ENCODE measurements around the gene ASAP2.

ASAP2 gene

DNA sequence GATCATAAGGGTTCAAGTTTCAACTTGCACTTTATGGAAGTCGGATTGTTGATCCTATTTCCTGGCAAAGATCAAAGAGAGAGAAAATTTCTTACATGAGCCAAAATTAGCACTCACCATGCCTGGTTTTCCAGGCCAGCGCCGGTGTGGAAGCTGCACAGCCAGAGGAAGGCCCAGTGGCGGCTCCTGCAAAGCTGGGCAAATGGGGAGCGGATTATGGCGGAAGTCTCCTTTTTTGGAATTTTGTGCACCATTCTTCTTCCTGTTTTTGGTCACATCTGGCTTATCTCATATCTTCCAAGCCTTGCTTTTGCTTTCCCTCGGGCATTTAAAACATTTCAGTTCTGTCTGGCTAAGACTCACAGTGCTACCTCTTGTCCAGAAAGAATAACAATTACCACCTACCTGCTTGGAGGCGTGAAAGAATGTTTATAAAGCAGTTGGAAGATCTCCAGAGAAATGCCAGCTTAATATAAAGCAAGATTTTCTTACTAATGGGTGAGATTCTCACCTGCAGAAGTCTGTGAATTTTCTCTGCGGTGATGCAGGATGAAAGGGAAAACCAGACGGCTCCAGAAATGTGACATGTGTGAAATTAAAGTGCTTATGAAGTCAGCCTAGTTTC is 94.3 kb downstream of the ASAP2 start:
- DNase-seq = no peak

DNA sequence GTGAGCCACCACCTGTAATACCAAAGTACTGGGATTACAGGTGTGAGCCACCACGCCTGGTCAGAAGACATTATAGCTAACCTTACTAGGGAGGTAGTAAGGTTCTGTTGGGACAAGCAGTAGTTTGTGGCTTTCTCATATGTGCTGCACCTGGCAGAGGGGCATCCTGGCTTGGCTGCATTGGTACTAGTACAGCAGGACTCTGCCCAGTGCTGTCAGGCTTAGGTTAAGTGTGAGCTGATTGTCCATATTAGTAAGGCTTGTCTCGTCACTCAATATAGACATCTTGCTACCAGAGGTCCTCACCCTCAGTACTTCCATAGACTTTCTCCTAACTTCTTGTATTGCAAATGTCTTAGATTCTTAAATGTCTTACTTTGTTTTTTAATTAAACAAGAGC is 96.1 kb downstream of the ASAP2 start:
- no peak for DNase-seq

DNA sequence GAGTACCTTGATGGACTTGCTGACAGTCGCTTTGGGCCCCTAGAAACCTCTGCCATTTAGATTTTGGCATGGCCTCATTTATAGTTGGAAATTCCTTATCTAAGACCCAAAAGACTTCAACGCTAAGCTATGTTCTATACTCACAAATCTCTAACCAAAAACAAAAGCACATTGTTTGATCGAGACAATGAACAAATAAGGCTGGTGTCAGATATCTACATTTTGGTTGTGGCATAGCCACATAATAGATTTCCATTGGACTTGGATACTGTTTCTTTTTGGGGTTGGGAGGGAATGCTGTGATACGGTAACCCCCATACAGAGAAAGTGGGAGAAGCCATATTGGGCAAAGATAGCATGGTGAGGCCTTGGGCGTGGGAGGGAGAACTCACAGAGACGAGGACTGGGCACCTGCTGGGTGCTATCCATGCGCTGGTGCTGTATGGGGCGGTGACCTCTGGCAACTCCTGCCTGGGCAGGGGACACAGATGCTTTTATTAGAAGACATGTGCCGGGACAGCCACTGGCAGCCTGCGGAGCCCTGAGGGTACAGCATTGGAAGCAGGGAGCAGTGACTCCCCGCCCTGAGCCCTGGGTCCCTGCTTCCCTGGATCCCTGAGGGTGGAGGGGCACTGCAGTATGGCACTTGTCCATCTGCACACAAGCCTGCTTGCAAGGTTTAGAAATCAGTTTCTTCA is 97.1 kb downstream of the ASAP2 start:
- DNase-seq = no peak

DNA sequence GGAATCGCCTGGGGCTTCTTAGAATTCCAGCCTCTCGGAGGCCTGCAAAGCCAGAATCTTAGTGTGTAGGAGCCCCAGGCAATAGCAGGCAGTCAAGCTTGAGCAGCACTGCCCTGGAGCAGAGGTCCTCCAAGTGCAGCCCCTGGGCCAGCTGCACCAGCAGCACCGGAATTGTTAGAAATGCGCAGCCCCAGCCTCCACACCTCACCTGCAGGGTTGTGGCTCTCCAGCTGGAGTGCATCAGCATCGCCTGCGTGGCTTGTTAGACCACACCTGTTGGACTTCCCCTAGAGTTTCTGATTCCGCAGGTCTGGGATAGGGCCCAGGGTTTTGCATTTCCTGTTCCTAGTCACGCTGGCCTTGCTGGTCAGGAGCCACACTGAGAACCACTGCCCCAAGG is 100.3 kb downstream of the ASAP2 start:
- DNase-seq = no peak

DNA sequence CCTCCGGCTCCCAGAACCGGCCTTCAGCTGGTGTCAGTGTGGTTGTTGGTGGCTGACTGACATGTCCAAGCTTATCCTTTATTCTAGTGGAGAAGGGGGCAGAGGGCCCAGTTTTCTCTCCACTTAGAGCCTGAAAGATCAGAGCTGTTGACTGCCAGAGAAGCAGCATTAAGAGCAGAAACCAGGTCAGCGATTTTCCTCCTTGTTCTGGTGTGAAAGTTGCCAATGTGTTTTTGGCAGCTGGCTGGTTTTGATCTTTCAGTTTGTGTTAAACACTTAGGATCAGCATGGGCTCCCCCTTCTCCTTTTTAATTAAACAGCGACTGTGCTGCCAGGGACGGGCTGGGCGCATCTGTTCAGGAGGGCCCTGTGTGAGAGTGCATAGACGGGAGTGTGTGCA is 100.9 kb downstream of the ASAP2 start:
- DNase-seq = no peak

DNA sequence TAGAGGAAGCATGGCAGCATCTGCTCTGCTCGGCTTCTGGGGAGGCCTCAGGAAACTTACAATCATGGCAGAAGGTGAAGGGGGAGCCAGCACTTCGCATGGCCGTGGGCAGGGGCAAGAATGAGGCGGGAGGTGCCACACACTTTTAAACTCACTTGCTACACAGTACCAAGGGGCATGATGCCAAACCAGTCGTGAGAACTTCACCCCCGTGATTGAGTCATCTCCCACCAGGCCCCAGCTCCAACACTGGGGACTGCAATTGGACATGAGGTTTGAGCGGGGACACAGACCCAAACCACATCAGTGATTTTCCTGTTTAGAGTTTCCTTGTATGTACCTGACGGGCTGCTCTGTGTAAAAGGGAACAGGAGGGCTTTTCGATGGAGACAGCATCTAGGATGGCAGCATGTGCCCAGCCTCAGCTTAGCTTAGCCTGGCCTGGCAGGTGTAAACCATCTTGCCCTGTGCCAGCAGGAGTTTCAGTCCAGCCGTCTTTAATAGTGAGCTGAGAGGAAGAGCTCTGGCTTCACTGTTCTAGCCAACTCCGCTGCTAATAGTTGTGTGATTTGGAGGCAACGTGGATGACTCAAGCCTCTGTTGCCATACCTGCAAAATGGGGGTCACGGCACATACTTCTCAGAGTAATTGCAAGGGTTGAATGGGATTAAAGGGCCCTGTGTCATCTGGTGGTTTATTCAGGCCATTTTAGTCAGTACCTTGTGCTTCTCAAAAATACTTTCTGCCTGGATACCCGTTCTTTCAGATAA is 101.8 kb downstream of the ASAP2 start:
- DNase-seq = no peak

DNA sequence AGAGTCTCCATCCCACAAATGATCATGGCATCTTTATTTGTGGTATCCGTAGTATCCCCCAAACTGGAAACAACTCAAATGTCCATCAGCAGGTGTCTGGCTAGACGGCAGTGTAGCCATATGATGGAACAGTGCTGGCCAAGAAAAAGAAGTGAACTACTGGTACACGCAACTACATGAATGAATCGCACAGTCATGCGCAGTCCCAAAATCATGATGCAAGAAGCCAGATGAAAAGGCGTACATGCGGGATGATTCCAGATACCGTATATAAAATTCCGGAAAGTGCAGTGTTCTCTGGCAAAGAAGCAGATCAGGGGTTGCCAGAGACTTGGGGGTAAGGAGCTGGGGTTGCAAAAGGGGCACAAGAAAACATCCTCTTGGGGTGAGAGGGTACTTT is 102.5 kb downstream of the ASAP2 start:
- DNase-seq = no peak

DNA sequence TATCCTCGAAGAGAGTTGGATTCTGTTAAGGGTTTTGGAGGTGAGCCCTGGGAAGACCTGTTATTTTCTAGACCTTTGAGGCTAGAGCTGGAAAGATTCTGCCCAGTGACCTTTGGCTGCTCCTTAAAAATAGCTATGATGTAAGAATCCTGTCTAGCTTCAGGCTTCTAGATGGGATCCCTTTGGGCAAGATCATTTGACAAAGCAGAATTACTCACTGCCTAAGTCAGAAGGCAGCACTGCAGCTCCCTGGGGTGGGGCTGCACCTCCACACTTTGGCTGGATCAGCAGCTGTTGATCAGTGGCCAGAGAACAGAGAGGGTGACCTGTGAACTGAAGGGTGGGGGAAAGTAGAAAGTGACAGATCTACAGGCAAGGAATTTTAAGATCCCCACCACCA is 103.8 kb downstream of the ASAP2 start:
- no peak for DNase-seq

DNA sequence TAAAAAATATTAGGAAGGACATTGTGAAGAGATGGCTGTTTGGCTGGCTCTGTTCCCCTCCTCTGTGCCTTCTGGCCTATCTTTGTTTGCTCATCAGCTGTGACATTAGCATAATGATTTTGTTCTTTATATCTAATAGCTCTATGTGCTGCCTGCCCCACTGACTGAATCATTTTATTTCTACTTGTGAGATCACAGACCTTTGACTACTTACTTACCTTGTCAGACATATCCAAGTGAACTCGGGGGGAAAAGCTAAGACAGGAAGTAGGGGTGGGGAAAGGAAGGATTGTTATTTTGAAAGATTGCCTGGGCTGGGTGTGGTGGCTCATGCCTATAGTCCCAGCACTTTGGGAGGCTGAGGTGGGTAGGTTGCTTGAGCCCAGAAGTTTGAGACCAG is 104.2 kb downstream of the ASAP2 start:
- no peak for DNase-seq

DNA sequence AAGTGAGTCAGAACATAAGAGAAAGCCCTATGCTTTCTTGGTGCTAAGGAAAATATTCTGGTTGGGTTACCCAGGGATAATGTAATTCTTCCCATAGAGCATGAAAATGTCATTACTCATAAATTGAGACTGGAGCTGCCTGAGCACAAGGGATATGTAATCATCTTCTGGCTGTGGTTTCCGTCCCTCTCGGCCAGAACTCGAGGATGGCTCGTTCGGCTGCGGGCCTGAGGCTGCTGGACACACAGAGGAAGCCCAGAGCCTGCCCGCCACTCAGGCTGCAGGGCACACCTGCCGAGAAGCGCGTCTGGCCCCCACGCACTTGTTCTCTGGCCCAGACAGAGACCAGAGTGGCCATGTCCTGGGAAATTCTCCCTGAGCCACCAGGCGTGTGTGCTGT is 104.9 kb downstream of the ASAP2 start:
- no peak for DNase-seq

DNA sequence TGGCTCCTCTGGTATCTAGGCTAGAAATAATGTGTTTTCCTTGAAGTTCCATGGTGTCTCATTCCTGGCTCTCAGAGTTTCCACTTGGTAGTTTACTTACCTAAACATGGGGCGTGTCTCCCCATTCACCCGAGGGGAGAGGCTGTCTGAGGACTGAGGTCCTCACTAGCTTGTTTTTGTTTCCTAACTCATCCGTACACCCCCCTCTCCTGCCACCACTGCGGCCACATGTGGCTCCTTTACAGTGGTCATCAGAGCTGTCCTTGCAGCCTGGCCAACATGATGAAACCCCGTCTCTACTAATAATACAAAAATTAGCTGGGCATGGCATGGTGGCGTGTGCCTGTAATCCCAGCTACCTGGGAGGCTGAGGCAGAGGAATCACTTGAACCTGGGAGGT is 106.0 kb downstream of the ASAP2 start:
- no peak for DNase-seq

DNA sequence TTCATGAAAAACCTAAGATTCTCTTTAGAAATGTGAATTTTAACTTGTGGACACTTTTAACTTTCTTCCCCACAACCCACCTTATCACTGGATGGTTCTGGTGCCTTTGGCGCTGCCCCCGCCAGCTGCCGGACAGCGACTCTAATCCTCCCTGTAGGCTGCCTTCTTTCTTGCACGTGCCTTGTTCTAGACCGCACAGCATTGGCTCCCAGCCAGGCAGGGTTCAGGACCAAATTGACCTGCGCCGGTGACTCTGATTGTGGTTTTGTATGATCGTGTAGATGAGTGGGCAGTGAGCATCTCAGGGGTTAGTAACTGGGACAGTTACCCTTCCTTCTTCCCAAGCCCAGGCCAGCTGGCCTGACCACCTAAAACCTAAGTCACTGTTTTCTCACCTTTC is 106.8 kb downstream of the ASAP2 start:
- no peak for DNase-seq

DNA sequence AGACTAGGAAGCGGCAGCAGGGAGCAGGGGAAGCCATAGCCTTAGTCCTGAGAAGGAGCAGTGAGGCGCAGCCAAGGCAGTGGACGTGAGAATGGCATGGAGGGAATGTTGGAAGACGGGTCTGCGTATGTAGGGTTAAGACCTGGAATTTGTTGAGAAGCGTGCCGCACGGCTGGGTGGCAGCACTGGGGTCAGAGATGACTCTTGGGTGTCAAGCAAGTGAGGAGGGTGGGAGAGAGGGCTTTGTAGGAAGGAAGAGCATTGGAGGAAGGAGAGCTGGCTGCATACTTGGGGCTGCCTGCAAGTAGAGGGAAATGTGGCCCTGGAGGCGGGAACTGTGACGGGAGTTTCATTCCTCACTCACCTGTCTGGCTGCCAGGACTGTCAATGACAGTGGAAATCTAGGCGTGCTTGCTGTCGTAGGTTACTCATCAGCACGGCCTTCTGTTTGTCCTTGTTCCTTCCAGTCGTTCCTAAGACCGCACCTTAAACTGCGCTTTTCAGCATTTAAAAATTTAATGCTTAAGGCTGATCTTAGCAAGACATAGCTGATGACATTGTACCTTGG is 108.8 kb downstream of the ASAP2 start:
- DNase-seq = no peak

DNA sequence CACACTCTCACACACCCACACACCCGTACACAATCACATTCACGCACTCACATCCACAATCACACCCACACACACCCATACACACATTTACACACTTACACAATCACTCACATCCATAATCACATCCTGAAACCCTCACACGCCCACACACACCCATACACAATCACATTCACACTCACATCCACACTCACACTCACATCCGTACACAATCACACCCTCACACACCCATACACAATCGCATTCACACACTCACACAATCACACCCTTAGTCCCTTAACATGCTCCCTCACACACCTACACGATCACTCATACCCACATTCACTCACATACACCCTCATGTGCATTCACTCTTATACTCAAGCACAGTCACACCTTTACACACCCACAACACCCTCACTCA is 110.9 kb downstream of the ASAP2 start:
- DNase-seq = no peak

DNA sequence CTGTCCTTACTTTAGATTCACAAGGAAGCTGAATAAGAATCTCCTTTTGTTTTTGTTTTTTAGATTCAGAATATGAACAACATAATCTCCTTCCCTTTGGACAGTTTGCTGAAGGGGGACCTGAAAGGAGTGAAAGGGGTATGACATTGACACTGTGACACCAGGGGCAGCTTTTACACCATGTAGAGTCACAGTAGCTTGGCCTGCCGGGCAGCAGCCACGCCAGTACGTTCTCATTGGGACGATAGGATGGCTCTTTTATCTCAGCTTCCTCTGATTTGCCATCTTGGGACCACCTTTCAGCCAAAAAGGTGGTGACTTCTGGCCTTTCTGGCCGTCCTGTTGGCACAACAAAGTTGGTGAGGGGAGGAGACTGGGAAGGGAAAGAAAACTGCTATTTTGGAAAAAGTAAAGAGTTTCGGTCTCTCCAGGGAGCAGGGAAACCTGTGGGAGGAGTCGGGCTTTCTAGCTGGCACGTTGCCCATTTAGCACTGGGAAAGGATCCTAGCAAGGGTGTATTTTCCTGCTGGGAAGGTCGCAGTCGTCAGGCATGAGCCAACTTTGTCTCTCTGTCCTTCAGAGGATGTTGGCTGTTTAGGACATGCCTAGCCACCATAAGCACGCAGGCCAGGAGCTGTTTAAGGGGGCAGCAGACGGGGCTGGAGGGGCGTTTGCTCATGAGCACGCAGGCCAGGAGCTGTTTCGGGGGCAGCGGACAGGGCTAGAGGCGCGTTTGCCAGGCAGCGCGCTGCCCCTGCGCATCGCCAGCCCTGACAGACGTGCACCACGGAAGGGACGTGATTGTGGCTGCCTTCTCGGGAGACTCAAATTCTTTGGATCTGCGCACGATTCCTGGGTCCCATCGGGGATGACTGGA is 112.1 kb downstream of the ASAP2 start:
- no peak for DNase-seq

DNA sequence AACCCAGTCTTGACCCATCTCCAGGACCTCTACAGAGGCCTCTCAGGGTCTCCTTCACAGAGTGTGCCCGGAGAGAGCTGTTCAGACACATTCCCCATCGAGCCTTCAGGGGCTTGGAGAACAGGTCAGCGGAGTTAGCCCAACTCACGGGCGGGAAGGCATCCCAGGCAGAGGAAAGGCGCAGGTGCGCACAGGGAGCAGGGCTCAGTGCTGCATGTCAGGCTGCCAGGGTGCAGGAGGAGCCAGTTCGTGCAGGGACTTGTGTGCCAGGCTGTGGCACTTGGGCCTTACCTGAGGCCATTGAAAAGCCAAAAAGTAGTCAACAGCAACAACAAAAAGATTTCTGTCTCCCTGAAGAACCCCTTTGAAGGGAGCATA is 112.7 kb downstream of the ASAP2 start:
- no peak for DNase-seq

DNA sequence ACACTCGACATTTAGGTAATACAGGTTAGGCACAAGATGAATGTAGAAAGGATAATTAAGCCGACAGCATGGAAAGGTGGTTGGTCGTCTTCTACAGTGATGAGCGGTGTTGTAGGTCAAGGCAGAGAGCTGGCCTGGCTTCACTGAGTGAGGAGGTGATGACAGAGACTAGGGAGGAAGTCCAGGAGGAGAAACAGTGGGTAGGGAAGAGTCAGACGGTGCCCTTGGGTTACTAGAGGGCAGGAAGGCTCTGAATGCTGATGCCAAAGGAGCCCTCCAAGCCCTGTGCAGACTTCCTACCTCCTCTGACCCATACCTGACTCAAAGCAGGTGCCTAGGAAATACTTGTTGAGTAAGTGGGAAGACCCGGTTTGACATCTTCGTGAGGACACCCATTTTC is 116.0 kb downstream of the ASAP2 start:
- no peak for DNase-seq

DNA sequence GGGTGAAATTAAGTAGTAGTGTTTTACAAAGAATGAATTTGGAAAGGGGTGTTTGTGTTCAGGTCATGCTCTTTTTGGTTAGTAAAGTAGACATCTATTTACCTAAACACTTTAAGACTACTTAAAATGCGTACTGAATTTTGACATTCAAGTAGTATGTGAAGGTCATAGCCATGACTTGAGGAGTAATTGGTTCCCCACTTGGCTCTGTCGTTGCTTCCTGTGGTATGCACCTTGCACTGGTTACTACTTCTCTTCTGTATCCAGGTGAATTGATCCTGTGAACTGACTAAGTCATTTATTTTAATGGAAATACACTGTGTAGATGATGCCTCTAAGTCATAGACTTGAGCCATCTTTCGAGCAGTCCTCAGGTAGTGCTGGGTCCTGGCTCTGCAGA is 118.8 kb downstream of the ASAP2 start:
- DNase-seq = no peak

DNA sequence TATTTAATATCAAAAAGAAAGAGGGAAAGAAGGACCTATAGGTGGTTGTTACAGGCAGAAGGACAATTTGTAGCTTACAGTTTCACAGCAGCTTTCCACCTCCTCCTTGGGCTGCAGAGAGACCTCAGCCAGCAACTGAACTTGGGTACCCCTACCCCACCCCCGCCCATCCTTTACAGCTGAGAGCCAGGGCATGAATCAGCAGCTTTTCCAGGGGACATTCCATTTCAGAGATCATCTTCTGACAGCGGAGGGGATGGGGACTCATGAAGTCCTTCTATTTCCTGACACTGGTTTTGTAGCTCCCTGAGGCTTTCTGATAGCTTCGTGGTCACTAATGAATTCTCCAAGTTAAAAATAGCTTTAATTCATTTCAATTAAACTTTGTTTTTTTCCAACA is 120.4 kb downstream of the ASAP2 start:
- no peak for DNase-seq

DNA sequence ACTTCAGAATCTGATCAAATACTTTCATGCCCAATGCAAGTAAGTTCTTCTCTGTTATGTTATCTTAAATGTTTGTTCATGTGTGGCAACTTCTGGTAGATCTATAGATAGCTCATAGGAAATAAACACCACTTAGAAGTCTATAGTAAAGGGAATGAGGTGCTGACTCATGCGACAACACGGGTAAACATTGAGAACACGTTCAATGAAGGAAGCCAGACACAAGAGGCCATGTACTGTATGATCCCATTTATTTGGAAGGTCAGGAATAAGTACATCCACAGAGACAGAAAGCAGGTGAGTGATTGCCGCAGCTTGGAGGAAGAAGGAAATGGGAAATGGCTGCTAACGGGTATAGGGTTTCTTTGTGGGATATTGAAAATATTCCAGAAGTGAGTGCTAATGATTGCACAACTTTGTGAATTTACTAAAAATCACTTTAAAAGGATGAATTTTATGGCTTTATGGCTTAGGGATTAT is 121.3 kb downstream of the ASAP2 start:
- no peak for DNase-seq

DNA sequence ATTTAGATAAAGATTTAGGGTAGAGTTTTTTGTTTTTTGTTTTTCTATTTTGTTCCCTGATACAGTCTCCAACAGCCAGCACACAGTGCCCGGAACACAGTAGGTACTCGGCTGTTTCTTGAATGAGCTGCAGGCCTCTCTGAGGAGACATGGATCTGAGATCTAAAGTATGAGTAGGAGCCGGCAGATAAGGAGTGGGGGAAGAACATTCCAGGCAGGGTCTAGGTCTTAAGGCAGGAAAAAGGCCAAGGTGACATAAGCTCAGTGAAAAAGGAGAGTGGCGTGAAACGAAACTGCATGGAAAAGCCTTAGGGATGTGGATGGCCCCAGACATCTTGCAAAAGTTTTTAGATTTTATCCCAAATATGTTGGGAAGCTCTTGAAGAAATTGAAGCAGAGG is 122.3 kb downstream of the ASAP2 start:
- no peak for DNase-seq

DNA sequence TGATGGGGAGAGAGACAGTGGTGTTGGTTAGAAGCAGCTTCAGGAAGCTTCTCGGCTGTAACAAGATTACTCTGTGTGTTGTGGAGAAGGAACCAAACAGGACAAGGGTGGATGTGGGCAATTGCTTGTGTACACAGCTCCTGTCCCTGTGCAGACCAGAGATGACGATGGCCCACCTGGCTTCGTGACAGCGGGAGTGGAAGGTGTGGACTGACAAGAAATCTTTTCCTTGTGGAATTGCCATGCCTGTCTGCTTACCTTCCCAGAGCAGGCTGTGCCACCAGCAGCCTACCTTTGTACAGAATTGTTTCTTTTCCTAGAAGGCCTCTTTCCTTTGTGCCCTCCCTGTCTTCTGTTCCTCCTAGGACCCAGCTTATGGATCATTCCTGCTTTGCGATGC is 122.9 kb downstream of the ASAP2 start:
- DNase-seq = no peak

All from stimulated activated CD4-positive, alpha-beta T cell treated with anti-CD3 and anti-CD28 coated beads, Interleukin-4, amount 100 ng/mL, for 1 hour (primary cell).